DOHH2 (cell line): ENCODE results near the gene LSM14A.

ENCODE experiments used
- H3F3A ChIP-seq: fragments of 200-600 bp; sonication (generic), shearing (Covaris generic); 2 replicates; pipeline ENCODE4 v1.6.0; 2016; ENCODE audit warnings: antibody characterized with exemption, mild to moderate bottlenecking; ENCODE audit not compliant: control insufficient read depth, insufficient read depth
- H3K27ac ChIP-seq: fragments of 200-600 bp; sonication (generic); 2 replicates; pipeline ENCODE4 v1.5.1; 2014; ENCODE audit warnings: low read depth, mild to moderate bottlenecking, low read length, moderate library complexity
- H3K27me3 ChIP-seq: fragments of 200-600 bp; sonication (generic); 2 replicates; pipeline ENCODE4 v1.6.1; 2014; ENCODE audit warnings: mild to moderate bottlenecking, low read length, mixed read lengths; ENCODE audit not compliant: control insufficient read depth
- H3K36me3 ChIP-seq: fragments of 200-600 bp; sonication (generic); 2 replicates; pipeline ENCODE4 v1.6.1; 2014; ENCODE audit warnings: mild to moderate bottlenecking, low read length, moderate library complexity, mixed read lengths; ENCODE audit not compliant: control insufficient read depth
- H3K4me1 ChIP-seq: fragments of 200-600 bp; sonication (generic); 2 replicates; pipeline ENCODE4 v1.6.1; 2014; ENCODE audit warnings: mild to moderate bottlenecking, low read length, mixed read lengths; ENCODE audit not compliant: control insufficient read depth
- H3K4me2 ChIP-seq: fragments of 200-600 bp; sonication (generic); 2 replicates; pipeline ENCODE4 v1.6.0; 2014; ENCODE audit warnings: mild to moderate bottlenecking, low read length, moderate library complexity
- H3K4me3 ChIP-seq: fragments of 200-600 bp; sonication (generic); 2 replicates; pipeline ENCODE4 v1.5.1; 2014; ENCODE audit warnings: mild to moderate bottlenecking, low read length, mixed read lengths
- H3K79me2 ChIP-seq: fragments of 200-600 bp; sonication (generic); 2 replicates; pipeline ENCODE4 v1.6.1; 2014; ENCODE audit warnings: mild to moderate bottlenecking, low read length, mixed read lengths; ENCODE audit not compliant: control insufficient read depth
- H3K9me2 ChIP-seq: fragments of 200-600 bp; sonication (generic); replicated peaks from 2 replicates; pipeline ENCODE4 v1.6.1; 2014; ENCODE audit warnings: mild to moderate bottlenecking, low read length, mixed read lengths; ENCODE audit not compliant: control insufficient read depth
- H3K9me3 ChIP-seq: fragments of 200-600 bp; sonication (generic); 2 replicates; pipeline ENCODE4 v1.6.1; 2014; ENCODE audit warnings: antibody characterized with exemption, low read length, mixed read lengths; ENCODE audit not compliant: control insufficient read depth, insufficient read depth
- H4K20me1 ChIP-seq: fragments of 200-600 bp; sonication (generic); 2 replicates; pipeline ENCODE4 v1.6.0; 2014; ENCODE audit warnings: low read depth, mild to moderate bottlenecking, antibody characterized with exemption, low read length, moderate library complexity; ENCODE audit not compliant: control insufficient read depth, insufficient read depth
- EZH2phosphoT487 ChIP-seq: fragments of 200-600 bp; sonication (generic); IDR thresholded peaks from 2 replicates; pipeline ENCODE4 v1.6.1; 2017; ENCODE audit warnings: borderline replicate concordance, mild to moderate bottlenecking, antibody characterized with exemption, low read length, moderate library complexity, mixed read lengths
- TF ChIP-seq, protein P1 (sequence below): fragments of 200-600 bp; sonication (generic); IDR thresholded peaks from one replicate; pipeline ENCODE4 v1.5.1; 2014; ENCODE audit warnings: antibody characterized with exemption, mild to moderate bottlenecking, low read depth, low read length; ENCODE audit not compliant: poor library complexity, severe bottlenecking

Gene LSM14A

DNA sequence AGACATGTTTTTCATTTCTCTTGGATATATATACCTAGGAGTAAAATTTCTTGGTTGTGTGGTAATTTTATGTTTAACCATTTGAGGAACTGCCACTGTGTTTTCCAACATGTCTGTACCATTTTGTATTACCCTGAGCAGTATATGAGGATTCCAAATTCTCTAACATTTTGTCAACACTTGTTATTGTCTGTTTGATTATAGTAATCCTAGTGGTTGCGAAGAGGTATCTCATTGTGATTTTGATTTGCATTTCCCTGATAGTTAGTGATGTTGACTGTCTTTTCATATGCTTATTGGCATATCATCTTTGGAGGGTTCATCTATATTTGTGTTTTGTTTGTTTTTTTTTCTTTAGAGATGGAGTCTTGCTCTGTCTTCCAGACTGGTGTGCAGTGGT, 103.4 kb downstream of the LSM14A start:
- no peak overlapping the region for H3K4me2 ChIP-seq
- H3K4me1 ChIP-seq = peaks cover 69% of the 10 kb centered on the region
- H3K9me2 ChIP-seq = no peaks in the 10 kb centered on the region
- H4K20me1 ChIP-seq = no peaks in the 10 kb centered on the region
- H3K9me3 ChIP-seq = 0 out of 2 replicates have a peak, but pooled peaks cover 4% of the 10 kb centered on the region
- H3F3A ChIP-seq = peaks cover 6% of the 10 kb centered on the region
- peaks cover 6% of the 10 kb centered on the region for H3K36me3 ChIP-seq
- H3K27me3 ChIP-seq = no peaks in the 10 kb centered on the region
- no peak overlapping the region for H3K4me3 ChIP-seq
- H3K79me2 ChIP-seq = peaks cover 89% of the 10 kb centered on the region
- TF ChIP-seq, protein P1, sequence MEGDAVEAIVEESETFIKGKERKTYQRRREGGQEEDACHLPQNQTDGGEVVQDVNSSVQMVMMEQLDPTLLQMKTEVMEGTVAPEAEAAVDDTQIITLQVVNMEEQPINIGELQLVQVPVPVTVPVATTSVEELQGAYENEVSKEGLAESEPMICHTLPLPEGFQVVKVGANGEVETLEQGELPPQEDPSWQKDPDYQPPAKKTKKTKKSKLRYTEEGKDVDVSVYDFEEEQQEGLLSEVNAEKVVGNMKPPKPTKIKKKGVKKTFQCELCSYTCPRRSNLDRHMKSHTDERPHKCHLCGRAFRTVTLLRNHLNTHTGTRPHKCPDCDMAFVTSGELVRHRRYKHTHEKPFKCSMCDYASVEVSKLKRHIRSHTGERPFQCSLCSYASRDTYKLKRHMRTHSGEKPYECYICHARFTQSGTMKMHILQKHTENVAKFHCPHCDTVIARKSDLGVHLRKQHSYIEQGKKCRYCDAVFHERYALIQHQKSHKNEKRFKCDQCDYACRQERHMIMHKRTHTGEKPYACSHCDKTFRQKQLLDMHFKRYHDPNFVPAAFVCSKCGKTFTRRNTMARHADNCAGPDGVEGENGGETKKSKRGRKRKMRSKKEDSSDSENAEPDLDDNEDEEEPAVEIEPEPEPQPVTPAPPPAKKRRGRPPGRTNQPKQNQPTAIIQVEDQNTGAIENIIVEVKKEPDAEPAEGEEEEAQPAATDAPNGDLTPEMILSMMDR = no peak
- TF ChIP-seq EZH2phosphoT487 = no peak
- H3K27ac ChIP-seq = no peak overlapping the region

DNA sequence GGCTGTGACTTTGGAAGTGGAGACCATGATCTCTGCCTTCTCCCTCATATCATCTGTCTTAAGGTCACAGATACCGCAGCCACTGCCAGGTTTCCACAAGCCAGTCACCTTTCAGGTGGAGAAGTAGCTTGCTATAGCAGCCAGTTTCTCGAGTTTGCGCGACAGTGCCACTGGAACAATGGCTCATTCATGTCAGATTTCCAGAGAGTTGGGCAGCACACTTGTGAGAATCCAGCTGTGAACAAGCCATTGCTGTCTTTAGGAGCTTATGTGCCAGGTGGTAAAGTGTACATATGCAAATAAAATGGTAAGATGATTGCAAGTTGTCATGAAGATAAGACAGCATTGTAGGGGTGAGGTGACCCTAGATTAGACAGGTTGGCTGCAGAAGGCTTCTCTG, 104.3 kb downstream of the LSM14A start:
- Histone ChIP-seq H3K9me3 (0 out of 2 replicates have a peak, but pooled peaks cover 4% of the 10 kb centered on the region), H3K4me2 (peak overlapping the region; percentile 58), H3K9me2 (no peaks in the 10 kb centered on the region), H3K4me3 (peak overlapping the region; percentile 37), H3K4me1 (peaks cover 60% of the 10 kb centered on the region), H4K20me1 (no peaks in the 10 kb centered on the region), H3F3A (peaks cover 4% of the 10 kb centered on the region; the same call in 1 of the 2 replicates), H3K27ac (peak overlapping the region; percentile 36), H3K79me2 (peaks cover 84% of the 10 kb centered on the region), H3K36me3 (peaks cover 5% of the 10 kb centered on the region), H3K27me3 (no peaks in the 10 kb centered on the region)
- TF ChIP-seq EZH2phosphoT487 = no peak
- TF ChIP-seq, protein P1 = no peak

DNA sequence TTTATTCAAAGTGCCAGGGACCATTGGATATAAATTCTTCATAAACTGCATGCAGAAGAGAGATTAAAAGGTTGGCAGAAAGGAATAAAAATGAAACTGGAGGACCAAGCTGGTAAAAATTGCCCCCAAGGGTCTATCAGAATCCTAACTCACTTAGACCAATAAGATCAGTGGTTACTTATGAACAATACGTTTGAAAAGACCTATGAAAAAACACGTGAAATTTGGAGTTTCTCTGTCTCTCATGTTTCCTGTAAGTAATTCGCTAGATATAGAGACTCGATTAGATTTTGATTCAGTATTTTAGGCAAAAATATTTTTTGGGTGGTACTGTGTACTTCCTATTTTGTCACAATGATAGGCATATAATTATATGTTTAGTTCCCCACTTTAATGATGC, 104.9 kb downstream of the LSM14A start:
- H3K27me3 ChIP-seq = no peaks in the 10 kb centered on the region
- H3K36me3 ChIP-seq = peaks cover 5% of the 10 kb centered on the region
- no peaks in the 10 kb centered on the region for H3K9me2 ChIP-seq
- 0 out of 2 replicates have a peak, but pooled peaks cover 4% of the 10 kb centered on the region for H3K9me3 ChIP-seq
- H3K4me1 ChIP-seq = peaks cover 53% of the 10 kb centered on the region
- TF ChIP-seq EZH2phosphoT487 = no peak
- TF ChIP-seq, protein P1 = no peak
- H3K4me3 ChIP-seq = peak overlapping the region; percentile 37
- no peaks in the 10 kb centered on the region for H4K20me1 ChIP-seq
- H3K27ac ChIP-seq = peak overlapping the region; percentile 36
- peaks cover 4% of the 10 kb centered on the region; the same call in 1 of the 2 replicates for H3F3A ChIP-seq
- H3K79me2 ChIP-seq = peaks cover 77% of the 10 kb centered on the region
- peak overlapping the region; percentile 58 for H3K4me2 ChIP-seq
